ENCODE results near the gene TAF5L. TPM values are rescaled to one million over a fixed set of nuclear protein-coding genes. Genes with fewer than 3 reads are reported as not detected.

The TAF5L gene
- total and polyA plus RNA-seq, 2 of the 8 experiments (the other 6 are each of a cell fraction or from before 2014, with no cell fraction given): 17.7 to 23.3 TPM

DNA sequence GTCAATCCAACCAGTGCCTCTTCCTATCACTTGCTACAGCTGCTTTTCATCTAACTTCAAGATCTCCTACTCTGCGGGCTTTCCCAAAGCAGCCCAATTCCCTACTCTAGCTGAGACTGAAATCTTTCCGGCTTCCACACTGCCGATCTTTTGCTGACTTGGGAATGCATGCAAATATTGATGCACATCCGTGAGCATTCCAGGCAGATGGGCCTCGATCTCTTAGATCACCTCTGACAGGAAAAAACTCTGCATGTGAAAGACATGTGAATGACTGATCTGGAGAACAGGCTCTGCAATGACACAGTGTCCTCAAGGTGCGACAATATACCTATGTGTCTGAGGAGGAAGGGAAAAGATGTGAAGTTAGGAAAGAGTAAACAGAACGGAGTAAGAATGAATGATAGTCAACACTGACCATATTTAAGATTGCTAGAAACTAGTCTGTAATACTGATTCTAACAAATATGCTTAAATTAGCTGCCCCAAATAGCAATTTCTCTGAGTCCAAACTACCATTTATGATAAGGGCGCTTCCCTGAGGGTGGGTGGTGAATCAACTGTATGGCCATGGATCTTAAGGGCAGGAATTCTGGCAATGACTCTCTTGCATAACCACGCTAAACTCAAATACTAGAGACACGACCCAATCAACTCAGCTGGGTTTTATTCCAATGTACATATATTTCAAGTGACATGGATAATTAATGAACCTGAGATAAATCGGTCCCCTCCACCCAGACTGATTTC is 8.4 kb downstream of the TAF5L start:
- no peak for FAIRE-seq
- no peak overlapping the region for H2AK5ac ChIP-seq (ENCODE audit: low read depth, low read length)
- peaks cover 3 to 8% of the 10 kb centered on the region in 2 experiments for H4K20me1 ChIP-seq (replicated peaks in 1 of 2; ENCODE audit: control insufficient read depth in 1 of 2, insufficient read depth in 2 of 2, low read length in 2 of 2)
- peaks cover 2 to 8% (median 5%) of the 10 kb centered on the region in 4 experiments; a peak in 6 of 8 replicates for H3K36me3 ChIP-seq (ENCODE audit: control insufficient read depth in 2 of 4, insufficient read depth in 4 of 4, low read length in 3 of 4)
- no peak overlapping the region for H4K91ac ChIP-seq (replicated peaks; ENCODE audit: insufficient read length, low read length)
- H4K8ac ChIP-seq (ENCODE audit: extremely low read depth, insufficient read depth, low read length): no peak overlapping the region
- no peak overlapping the region for H2BK20ac ChIP-seq (ENCODE audit: low read length)
- no peak overlapping the region for H3K4me3 ChIP-seq (ENCODE audit: extremely low read depth in 1 of 4, insufficient read depth in 2 of 4, low read depth in 3 of 4, low read length in 4 of 4)
- peaks cover 4 to 68% of the 10 kb centered on the region in 2 experiments; a peak in 2 of 4 replicates for H3K79me2 ChIP-seq (ENCODE audit: control insufficient read depth in 1 of 2, insufficient read depth in 2 of 2, low read length in 2 of 2)
- no peak overlapping the region for H3K18ac ChIP-seq (ENCODE audit: extremely low read depth, low read length)
- no peak for DNase-seq (ENCODE audit: low read depth in 1 of 2, low spot score in 2 of 2)
- peaks cover 14% of the 10 kb centered on the region for H3K79me1 ChIP-seq (ENCODE audit: low read depth, low read length)
- CTCF ChIA-PET (ENCODE audit: partially characterized antibody): interaction anchor here (1.5 kb wide), 1 partner anchor 105 kb away, joined by 3 read pairs; no protein-coding TSS in a partner anchor
- no peak overlapping the region for H3K23ac ChIP-seq (ENCODE audit: insufficient read length)
- H2BK120ac ChIP-seq (replicated peaks; ENCODE audit: low read depth, low read length): no peak overlapping the region
- no peak overlapping the region for H2BK15ac ChIP-seq (ENCODE audit: low read length)
- POLR2A ChIA-PET (ENCODE audit: partially characterized antibody): interaction anchor here (0.8 kb wide), 1 partner anchor 60 kb away, joined by 3 read pairs; no protein-coding TSS in a partner anchor
- 79% methylated on average over 11 of the region's 11 CpGs; no CpG with 5 or more reads in 1 of the 2 experiments for WGBS, 2 experiments (ENCODE audit: extremely low coverage in 1 of 2, insufficient coverage in 1 of 2, insufficient read length in 1 of 2, insufficient replicate concordance in 2 of 2, low coverage in 1 of 2, low lambda C conversion rate in 2 of 2, missing lambda C conversion rate in 1 of 2)
- H3K9me3 ChIP-seq (ENCODE audit: insufficient read depth in 2 of 2, low read depth in 1 of 2, low read length in 1 of 2): no peaks in the 10 kb centered on the region
- no peak overlapping the region for H2BK5ac ChIP-seq (ENCODE audit: low read depth, low read length)
- no peak overlapping the region for H3K14ac ChIP-seq (ENCODE audit: insufficient read length)
- H2AFZ ChIP-seq (ENCODE audit: low read length): no peak overlapping the region
- H3K9ac ChIP-seq (replicated peaks in 1 of 4; ENCODE audit: extremely low read depth in 1 of 4, low read depth in 3 of 4, low read length in 3 of 4): no peak overlapping the region
- no peaks in the 10 kb centered on the region for H3K23me2 ChIP-seq (ENCODE audit: low read depth, low read length)
- H4K5ac ChIP-seq (ENCODE audit: insufficient read length, low read depth, low read length): no peak overlapping the region
- no peak overlapping the region for H3K27ac ChIP-seq (ENCODE audit: low read depth, low read length)
- H3K4me2 ChIP-seq (ENCODE audit: insufficient read depth in 1 of 2, low read depth in 2 of 2, low read length in 2 of 2): no peak overlapping the region
- no peak overlapping the region for H3K56ac ChIP-seq (replicated peaks; ENCODE audit: insufficient read length, low read depth, low read length)
- peaks cover 0 to 4% (median 0%) of the 10 kb centered on the region in 4 experiments; a peak in 1 of 7 replicates for H3K4me1 ChIP-seq (replicated peaks in 1 of 4; ENCODE audit: control insufficient read depth in 3 of 4, insufficient read depth in 4 of 4, low read length in 3 of 4)
- no peak overlapping the region for H2BK12ac ChIP-seq (ENCODE audit: low read depth, low read length)
- H3K27me3 ChIP-seq (replicated peaks in 1 of 4; ENCODE audit: control insufficient read depth in 3 of 4, extremely low read depth in 1 of 4, insufficient read depth in 3 of 4, low read length in 3 of 4): peaks cover 0 to 2% (median 0%) of the 10 kb centered on the region in 4 experiments; a peak in 1 of 7 replicates
- H3K4ac ChIP-seq (replicated peaks; ENCODE audit: insufficient read length, low read depth, low read length): no peak overlapping the region
- TF ChIP-seq SP1 (IDR thresholded peaks at IDR 0.05; ENCODE audit: low read depth, low read length) (no peak), CBX5 (IDR thresholded peaks at IDR 0.05; ENCODE audit: low read depth, low read length) (no peak), CBX8 (IDR thresholded peaks at IDR 0.05; ENCODE audit: borderline replicate concordance, low read depth, low read length) (no peak), SP2 (IDR thresholded peaks at IDR 0.05; ENCODE audit: low read length) (no peak), TBP (IDR thresholded peaks at IDR 0.05; ENCODE audit: low read depth, low read length) (no peak), BRCA1 (IDR thresholded peaks at IDR 0.05; ENCODE audit: low read depth, low read length) (no peak), RNF2 (IDR thresholded peaks at IDR 0.05; ENCODE audit: borderline replicate concordance, low read depth, low read length, missing control alignments, poor library complexity, severe bottlenecking) (no peak), EP300 (IDR thresholded peaks at IDR 0.05; ENCODE audit: borderline replicate concordance in 1 of 2, low read depth in 2 of 2, low read length in 2 of 2) (no peak), RXRA (IDR thresholded peaks at IDR 0.05; ENCODE audit: insufficient read depth, low read depth, low read length) (no peak), SIRT6 (IDR thresholded peaks at IDR 0.05; ENCODE audit: low read length) (no peak), CREB1 (IDR thresholded peaks at IDR 0.05) (no peak), CTBP2 (IDR thresholded peaks at IDR 0.05; ENCODE audit: borderline replicate concordance, insufficient read depth, insufficient read length, low read length) (no peak), JUND (IDR thresholded peaks at IDR 0.05; ENCODE audit: low read length) (no peak)
